ENCODE data around the gene PFKFB3. TPM values are rescaled to one million over a fixed set of nuclear protein-coding genes. Genes with fewer than 3 reads are reported as not detected.

Gene PFKFB3
- total and polyA plus RNA-seq, 8 donors = 10.0 to 28.4 (median 17.8) TPM

DNA sequence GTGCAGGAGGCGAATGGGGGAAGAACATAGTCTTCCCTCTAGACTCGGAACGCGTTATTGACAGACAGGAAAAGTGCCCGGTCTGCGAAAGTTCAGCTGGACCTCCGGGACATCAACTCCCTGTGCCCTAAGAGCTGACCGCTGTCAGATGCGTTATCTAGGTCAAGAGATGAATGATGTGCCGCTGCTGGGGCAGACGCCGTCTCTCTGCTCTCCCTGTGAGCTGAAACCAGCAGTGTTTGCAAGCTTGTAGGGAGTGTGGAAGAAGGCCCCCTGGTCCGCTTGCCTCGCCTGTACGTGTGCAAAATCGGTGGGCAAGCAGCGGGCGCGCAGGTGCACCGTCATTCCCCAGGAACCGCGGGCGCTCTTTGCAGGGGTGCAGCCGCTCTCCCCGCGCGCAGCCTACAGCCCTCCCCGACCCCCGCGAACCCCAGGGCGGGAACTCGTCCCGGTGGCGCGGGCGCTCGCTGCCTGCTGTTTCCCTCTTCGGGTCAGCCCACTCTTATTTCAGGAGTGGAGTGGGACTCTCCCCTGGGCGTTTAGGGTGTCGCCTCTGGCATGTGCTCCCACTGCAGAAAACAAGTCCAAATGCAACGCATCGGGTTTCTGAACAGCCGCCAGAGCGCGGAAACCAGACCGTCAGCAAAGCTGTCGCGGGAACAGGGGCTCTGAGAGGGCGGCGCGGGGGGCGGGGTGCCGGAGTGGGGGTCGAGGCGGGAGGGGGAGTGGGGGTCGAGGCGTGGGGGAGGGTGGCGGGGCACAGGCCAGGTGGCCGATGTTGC, 1.8 kb upstream of the PFKFB3 start:
- TF ChIP-seq CTCF (IDR thresholded peaks at IDR 0.05) = no peak
- Histone ChIP-seq H3K9me3 (no peaks in the 10 kb centered on the region), H3K27me3 (no peaks in the 10 kb centered on the region), H3K27ac (peak overlapping the region; percentile 51 to 87 (median 74)), H3K4me1 (peaks cover 12 to 25% (median 13%) of the 10 kb centered on the region in 3 donors), H3K36me3 (no peaks in the 10 kb centered on the region), H3K4me3 (peak overlapping the region; percentile 28 to 79 (median 56))
- ATAC-seq (peak in 2 of 4 donors; percentile 3 to 4), DNase-seq (peak; percentile 48 to 86 (median 62)), FAIRE-seq (no peak)
- WGBS, 2 donors = 0% methylated on average over 49 to 59 of the region's 59 CpGs
- intact Hi-C loops (cut with DNase I) = loop anchor here in 1 of 3 donors (5.0 kb wide), 1 partner anchor 201 kb away; no protein-coding TSS in a partner anchor

GRCh38 chr10:6201516-6201975, 1.2 kb upstream of the PFKFB3 start:
- ATAC-seq = peak; percentile 56 to 68 (median 62)
- no peak for FAIRE-seq
- peaks cover 12 to 25% (median 13%) of the 10 kb centered on the region in 3 donors for H3K4me1 ChIP-seq
- H3K9me3 ChIP-seq = no peaks in the 10 kb centered on the region
- peak; percentile 73 to 91 (median 76) for DNase-seq
- TF ChIP-seq CTCF (IDR thresholded peaks at IDR 0.05) = no peak
- H3K27me3 ChIP-seq = no peaks in the 10 kb centered on the region
- WGBS, 2 donors = 0 to 1% methylated on average over 36 to 50 of the region's 50 CpGs
- peak overlapping the region; percentile 51 to 87 (median 74) for H3K27ac ChIP-seq
- H3K4me3 ChIP-seq = peak overlapping the region in 3 of 4 donors; percentile 49 to 79 (median 64)
- intact Hi-C loops (cut with DNase I) = loop anchor here in 1 of 3 donors (5.0 kb wide), 1 partner anchor 201 kb away; no protein-coding TSS in a partner anchor
- H3K36me3 ChIP-seq = no peaks in the 10 kb centered on the region

GRCh38 chr10:6202098-6202683, 541 bp upstream of the PFKFB3 start:
- Histone ChIP-seq H3K27ac (peak overlapping the region; percentile 51 to 87 (median 74)), H3K4me1 (peaks cover 12 to 25% (median 13%) of the 10 kb centered on the region in 3 donors), H3K27me3 (no peaks in the 10 kb centered on the region), H3K36me3 (no peaks in the 10 kb centered on the region), H3K4me3 (peak overlapping the region in 3 of 4 donors; percentile 49 to 79 (median 64)), H3K9me3 (no peaks in the 10 kb centered on the region)
- 1% methylated on average over 29 of the region's 29 CpGs for WGBS, 2 donors
- DNase-seq (peak in 1 of 6 donors; percentile 66), FAIRE-seq (no peak), ATAC-seq (peak; percentile 16 to 25 (median 22))
- TF ChIP-seq CTCF (IDR thresholded peaks at IDR 0.05) = no peak
- intact Hi-C loops (cut with DNase I) = loop anchor here in 1 of 3 donors (5.0 kb wide), 1 partner anchor 200 kb away; no protein-coding TSS in a partner anchor

DNA sequence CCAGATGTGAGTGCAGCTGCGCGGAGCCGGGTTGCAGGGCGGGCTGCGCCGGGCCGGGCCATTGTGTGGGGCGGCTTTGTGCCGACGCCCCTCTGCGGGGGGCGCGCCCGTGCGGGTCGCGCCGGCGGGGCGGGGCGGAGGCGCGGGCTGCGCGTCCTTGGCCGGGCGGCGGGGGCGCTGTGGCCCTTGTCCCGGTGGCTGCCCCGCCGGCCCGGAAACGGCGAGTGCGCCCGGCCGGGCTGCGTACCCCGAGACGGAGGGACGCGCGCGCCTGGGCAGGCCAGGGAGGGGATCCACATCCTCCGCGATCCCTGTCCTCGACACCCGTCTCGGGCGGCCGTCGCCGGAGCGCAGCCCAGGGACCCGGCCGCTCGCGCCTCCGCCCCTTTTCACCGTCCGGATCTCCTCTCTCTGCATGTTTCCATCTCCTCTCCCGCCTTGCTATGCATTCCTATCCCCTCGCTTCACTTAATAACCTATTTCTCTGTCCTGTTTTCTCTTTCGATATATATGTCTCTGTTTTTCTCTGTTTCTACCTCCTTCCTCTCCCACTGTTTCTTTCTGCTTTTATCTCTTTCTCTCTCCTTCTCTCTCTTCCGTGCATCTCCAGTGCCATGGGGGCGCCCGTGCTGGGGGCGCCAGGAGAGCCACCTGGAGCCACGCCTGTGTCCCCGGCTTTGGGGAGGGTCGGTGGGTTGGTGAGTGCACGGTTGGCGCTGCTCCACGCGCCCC, 765 bp downstream of the PFKFB3 start:
- Histone ChIP-seq H3K27me3 (no peaks in the 10 kb centered on the region), H3K9me3 (no peaks in the 10 kb centered on the region), H3K36me3 (no peaks in the 10 kb centered on the region), H3K4me1 (peaks cover 12 to 25% (median 13%) of the 10 kb centered on the region in 3 donors), H3K27ac (peak overlapping the region; percentile 78 to 87 (median 86)), H3K4me3 (peak overlapping the region; percentile 49 to 79 (median 66))
- FAIRE-seq = no peak
- TF ChIP-seq CTCF (IDR thresholded peaks at IDR 0.05) = no peak
- DNase-seq = peak; percentile 40 to 85 (median 62)
- WGBS, 2 donors = 0 to 1% methylated on average over 46 to 76 of the region's 76 CpGs
- ATAC-seq = peak; percentile 20 to 47 (median 22)
- intact Hi-C loops (cut with DNase I) = loop anchor here in 1 of 3 donors (5.0 kb wide), 1 partner anchor 199 kb away; no protein-coding TSS in a partner anchor
